ENCODE measurements around the gene ZBTB47. TPM values are rescaled to one million over a fixed set of nuclear protein-coding genes. Genes with fewer than 3 reads are reported as not detected.

The ZBTB47 gene
- total RNA-seq, 3 donors from 2014 or later (not counting 1 experiment from before 2014, with no cell fraction given): 2.1 to 3.0 (median 3.0) TPM

DNA sequence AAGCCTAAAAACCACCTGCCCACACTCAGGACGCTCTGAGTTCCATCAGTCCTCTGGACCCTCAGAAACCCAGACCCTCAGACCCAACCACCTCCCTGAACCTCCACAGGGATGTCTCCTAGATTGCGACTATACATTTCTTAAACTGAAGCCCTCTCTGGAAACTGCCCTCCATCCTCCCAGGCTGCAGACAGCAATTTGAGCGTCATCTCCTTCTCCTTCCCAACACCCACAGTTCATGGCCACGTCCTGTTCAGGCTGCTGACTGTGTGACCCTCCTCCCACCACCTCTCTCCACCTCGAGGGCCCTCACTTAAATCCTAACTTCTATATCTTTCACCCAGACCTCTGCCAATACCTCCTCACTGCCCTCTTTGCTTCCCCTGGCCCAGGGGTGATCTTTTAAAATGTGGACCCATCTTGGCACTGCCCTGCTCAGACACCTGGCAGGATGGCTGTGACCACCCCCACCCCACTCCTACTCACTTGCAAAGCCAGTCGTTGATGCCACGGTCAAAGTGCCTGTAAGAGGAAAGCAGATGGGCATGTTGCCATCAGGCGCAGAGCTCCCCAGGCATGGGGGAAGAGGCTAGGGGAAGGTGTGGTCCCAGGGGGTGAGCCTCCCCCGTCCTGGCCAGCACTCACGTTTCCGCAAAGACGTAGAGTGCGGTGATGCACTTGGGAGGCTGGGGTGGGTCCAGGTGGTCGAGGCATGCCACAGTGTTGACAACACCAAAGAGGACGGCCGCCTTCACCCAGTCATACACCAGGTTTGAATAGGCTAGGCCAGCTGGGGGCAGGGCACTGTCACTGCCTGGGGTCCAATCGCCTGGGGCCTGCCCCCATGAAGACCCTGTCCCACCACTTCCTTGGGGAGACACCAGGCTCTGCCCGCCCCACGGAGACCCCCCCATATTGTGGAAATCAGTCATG is 43.1 kb downstream of the ZBTB47 start:
- H3K4me1 ChIP-seq (ENCODE audit: control insufficient read depth, insufficient read depth, low read length): peaks cover 14% of the 10 kb centered on the region
- no peak for ATAC-seq
- no peaks in the 10 kb centered on the region for H3K36me3 Mint-ChIP-seq
- no peak overlapping the region for H3K27ac Mint-ChIP-seq
- H3K9me3 ChIP-seq (ENCODE audit: control insufficient read depth, insufficient read depth, low read length): no peaks in the 10 kb centered on the region
- H3K27me3 ChIP-seq (ENCODE audit: control insufficient read depth, insufficient read depth, low read length): no peaks in the 10 kb centered on the region
- TF ChIP-seq, protein P1, sequence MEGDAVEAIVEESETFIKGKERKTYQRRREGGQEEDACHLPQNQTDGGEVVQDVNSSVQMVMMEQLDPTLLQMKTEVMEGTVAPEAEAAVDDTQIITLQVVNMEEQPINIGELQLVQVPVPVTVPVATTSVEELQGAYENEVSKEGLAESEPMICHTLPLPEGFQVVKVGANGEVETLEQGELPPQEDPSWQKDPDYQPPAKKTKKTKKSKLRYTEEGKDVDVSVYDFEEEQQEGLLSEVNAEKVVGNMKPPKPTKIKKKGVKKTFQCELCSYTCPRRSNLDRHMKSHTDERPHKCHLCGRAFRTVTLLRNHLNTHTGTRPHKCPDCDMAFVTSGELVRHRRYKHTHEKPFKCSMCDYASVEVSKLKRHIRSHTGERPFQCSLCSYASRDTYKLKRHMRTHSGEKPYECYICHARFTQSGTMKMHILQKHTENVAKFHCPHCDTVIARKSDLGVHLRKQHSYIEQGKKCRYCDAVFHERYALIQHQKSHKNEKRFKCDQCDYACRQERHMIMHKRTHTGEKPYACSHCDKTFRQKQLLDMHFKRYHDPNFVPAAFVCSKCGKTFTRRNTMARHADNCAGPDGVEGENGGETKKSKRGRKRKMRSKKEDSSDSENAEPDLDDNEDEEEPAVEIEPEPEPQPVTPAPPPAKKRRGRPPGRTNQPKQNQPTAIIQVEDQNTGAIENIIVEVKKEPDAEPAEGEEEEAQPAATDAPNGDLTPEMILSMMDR (IDR thresholded peaks at IDR 0.05): no peak
- H3K9me3 Mint-ChIP-seq: no peaks in the 10 kb centered on the region
- WGBS (ENCODE audit: insufficient coverage): 81% methylated on average over 18 of the region's 19 CpGs
- H3K4me3 Mint-ChIP-seq: no peak overlapping the region
- intact Hi-C loops (cut with micrococcal nuclease): no loop called here
- peaks cover 0 to 9% of the 10 kb centered on the region in 2 donors for H3K27me3 Mint-ChIP-seq (ENCODE audit: low read depth in 2 of 2)
- no peaks in the 10 kb centered on the region for H3K36me3 ChIP-seq (ENCODE audit: control insufficient read depth, insufficient read depth, low read length)
- H3K4me3 ChIP-seq (ENCODE audit: low read length): no peak overlapping the region
- H3K4me1 Mint-ChIP-seq: peaks cover 0 to 15% of the 10 kb centered on the region in 2 donors
- DNase-seq: no peak
- H3K27ac ChIP-seq (ENCODE audit: low read length): no peak overlapping the region

DNA sequence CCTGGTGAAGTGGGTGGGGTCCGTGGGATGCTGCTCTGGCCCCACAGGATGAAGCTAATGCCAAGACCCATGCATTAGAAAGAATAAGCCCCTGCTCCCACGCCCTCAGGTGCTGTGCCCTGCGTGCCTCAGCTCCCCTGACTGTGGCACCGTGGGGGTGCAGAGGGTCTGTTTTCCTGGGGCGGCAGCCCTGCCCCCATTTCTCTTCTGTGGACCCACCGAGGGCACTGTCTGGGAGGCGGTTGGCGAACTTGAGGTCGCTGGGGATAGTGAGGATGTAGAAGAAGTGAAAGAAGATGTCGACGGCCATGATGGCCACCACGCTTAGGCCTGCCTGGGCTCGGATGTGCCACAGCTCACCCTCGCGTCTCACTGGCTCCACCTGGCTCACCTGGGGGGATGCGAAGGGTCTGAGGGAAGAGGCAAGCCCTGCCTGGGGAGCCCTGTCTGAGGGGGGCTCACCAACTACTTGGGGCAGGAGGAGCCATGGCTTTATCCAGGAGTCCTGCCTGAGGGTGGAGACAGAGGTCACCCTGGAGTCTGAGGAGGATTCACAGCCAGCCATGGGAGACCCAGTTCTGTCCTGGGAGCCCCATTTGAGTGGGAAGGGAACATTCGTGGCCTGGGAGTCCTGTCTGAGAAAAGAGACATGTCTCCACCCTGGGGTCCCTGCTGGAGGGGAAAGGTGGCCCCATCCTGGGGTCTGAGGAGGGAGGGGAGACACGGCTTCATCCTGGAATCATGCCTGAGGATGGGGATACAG is 44.0 kb downstream of the ZBTB47 start:
- TF ChIP-seq, protein P1 (IDR thresholded peaks at IDR 0.05): no peak
- H3K27ac Mint-ChIP-seq: no peak overlapping the region
- peaks cover 0 to 9% of the 10 kb centered on the region in 2 donors for H3K27me3 Mint-ChIP-seq (ENCODE audit: low read depth in 2 of 2)
- Histone ChIP-seq H3K9me3 (ENCODE audit: control insufficient read depth, insufficient read depth, low read length) (no peaks in the 10 kb centered on the region), H3K4me3 (ENCODE audit: low read length) (no peak overlapping the region), H3K36me3 (ENCODE audit: control insufficient read depth, insufficient read depth, low read length) (no peaks in the 10 kb centered on the region), H3K27ac (ENCODE audit: low read length) (no peak overlapping the region), H3K4me1 (ENCODE audit: control insufficient read depth, insufficient read depth, low read length) (peaks cover 14% of the 10 kb centered on the region), H3K27me3 (ENCODE audit: control insufficient read depth, insufficient read depth, low read length) (no peaks in the 10 kb centered on the region)
- H3K36me3 Mint-ChIP-seq: no peaks in the 10 kb centered on the region
- intact Hi-C loops (cut with micrococcal nuclease): no loop called here
- ATAC-seq: no peak
- H3K4me1 Mint-ChIP-seq: peaks cover 0 to 16% of the 10 kb centered on the region in 2 donors
- 85% methylated on average over 18 of the region's 18 CpGs for WGBS (ENCODE audit: insufficient coverage)
- DNase-seq: no peak
- no peaks in the 10 kb centered on the region for H3K9me3 Mint-ChIP-seq
- H3K4me3 Mint-ChIP-seq: no peak overlapping the region

DNA sequence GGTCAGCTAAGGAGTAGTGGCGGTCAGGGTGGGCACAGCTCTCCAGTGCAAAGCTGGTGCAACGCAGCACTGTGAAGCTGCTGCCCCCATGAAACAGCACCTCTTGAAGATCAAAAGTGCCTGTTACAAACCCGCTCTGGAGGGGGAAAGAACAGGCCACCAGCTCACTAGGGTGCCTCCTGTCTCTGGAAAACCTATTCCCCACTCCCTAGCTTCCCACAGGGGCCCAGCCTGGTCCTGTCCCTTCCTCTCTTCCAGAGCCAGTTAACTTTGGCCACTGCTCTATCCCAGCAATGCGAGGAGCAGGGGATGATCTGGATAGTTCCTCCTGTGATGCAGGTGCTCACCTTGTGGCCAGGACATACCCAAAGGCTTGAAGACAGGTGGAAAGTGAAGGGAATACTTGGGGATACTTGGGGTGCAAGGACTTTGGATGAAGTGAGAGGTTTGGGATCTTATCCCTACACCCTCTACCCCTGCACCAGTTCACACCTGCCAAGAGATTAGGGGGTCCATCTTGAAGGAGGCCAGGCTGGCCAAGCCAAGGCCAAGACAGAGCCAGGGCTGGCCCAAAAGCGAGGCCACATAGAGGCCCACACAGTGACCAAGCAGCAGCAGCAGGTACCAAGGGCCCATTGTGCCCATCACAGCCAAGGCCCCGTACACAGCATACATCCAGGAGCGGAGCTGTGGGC is 44.9 kb downstream of the ZBTB47 start:
- DNase-seq (no peak), ATAC-seq (no peak)
- Histone ChIP-seq H3K4me1 (ENCODE audit: control insufficient read depth, insufficient read depth, low read length) (peaks cover 14% of the 10 kb centered on the region), H3K27ac (ENCODE audit: low read length) (no peak overlapping the region), H3K9me3 (ENCODE audit: control insufficient read depth, insufficient read depth, low read length) (no peaks in the 10 kb centered on the region), H3K27me3 (ENCODE audit: control insufficient read depth, insufficient read depth, low read length) (no peaks in the 10 kb centered on the region), H3K36me3 (ENCODE audit: control insufficient read depth, insufficient read depth, low read length) (no peaks in the 10 kb centered on the region), H3K4me3 (ENCODE audit: low read length) (no peak overlapping the region)
- TF ChIP-seq, protein P1 (IDR thresholded peaks at IDR 0.05): no peak
- Mint-ChIP-seq H3K27me3 (ENCODE audit: low read depth in 2 of 2) (peaks cover 0 to 9% of the 10 kb centered on the region in 2 donors), H3K9me3 (no peaks in the 10 kb centered on the region), H3K36me3 (no peaks in the 10 kb centered on the region), H3K27ac (no peak overlapping the region), H3K4me1 (peaks cover 0 to 16% of the 10 kb centered on the region in 2 donors), H3K4me3 (no peak overlapping the region)
- 87% methylated on average over 7 of the region's 7 CpGs for WGBS (ENCODE audit: insufficient coverage)
- intact Hi-C loops (cut with micrococcal nuclease): no loop called here

Measured in natural killer cell (primary cell).